Muscle layer of colon (tissue), 2 donors: ENCODE results near the gene BRK1.
"Not testable (repeated sequence)": the region's sequence is repeated elsewhere in the genome, so short reads cannot be mapped to it uniquely, and the experiment has no call there.

Experiments used
- H3K27ac ChIP-seq: one replicate; pipeline ENCODE4 v1.7.0; 2013; ENCODE audit warnings: low read depth, mild to moderate bottlenecking, low read length, moderate library complexity
- H3K27me3 ChIP-seq, 2 donors: one replicate each; pipeline ENCODE4 v1.7.0; 2013; ENCODE audit warnings: low read length in 2 of 2, mild to moderate bottlenecking in 2 of 2; ENCODE audit not compliant: insufficient read depth in 2 of 2, control insufficient read depth in 1 of 2
- H3K36me3 ChIP-seq: one replicate; pipeline ENCODE4 v1.7.0; 2013; ENCODE audit warnings: mild to moderate bottlenecking, low read length; ENCODE audit not compliant: insufficient read depth
- H3K4me1 ChIP-seq: one replicate; pipeline ENCODE4 v1.7.0; 2013; ENCODE audit warnings: mild to moderate bottlenecking, low read length; ENCODE audit not compliant: insufficient read depth
- H3K4me3 ChIP-seq, 2 donors: one replicate each; pipeline ENCODE4 v1.7.0; 2013; ENCODE audit warnings: low read length in 2 of 2, low read depth in 1 of 2, mild to moderate bottlenecking in 1 of 2, moderate library complexity in 1 of 2
- H3K9ac ChIP-seq: one replicate; pipeline ENCODE4 v1.7.0; 2013; ENCODE audit warnings: low read length
- H3K9me3 ChIP-seq: one replicate; pipeline ENCODE4 v1.7.0; 2013; ENCODE audit warnings: mild to moderate bottlenecking, low read length
- donor health status: abdominal sarcoma.
- donor health status: Adenocarcinoma of cecum.

The BRK1 gene

GRCh38 chr3:10164546-10165393 is 49.3 kb downstream of the BRK1 start, which contains the start of gene IRAK2:
Gene IRAK2, plus strand, starts transcription at chr3:10164919. Its CDS starts 36 bp downstream, at chr3:10164955.
- Histone ChIP-seq H3K36me3 (no peaks in the 10 kb centered on the region), H3K9me3 (no peaks in the 10 kb centered on the region), H3K27ac (peak within 1 kb of the TSS; percentile 58), H3K9ac (peak within 1 kb of the TSS; percentile 49), H3K4me1 (no peaks in the 10 kb centered on the region), H3K27me3 (no peaks in the 10 kb centered on the region), H3K4me3 (peak within 1 kb of the TSS; percentile 79 to 99)

GRCh38 chr3:10166213-10166604 is 50.7 kb downstream of the BRK1 start:
- Histone ChIP-seq H3K4me3 (no peak overlapping the region), H3K9ac (no peak overlapping the region), H3K27me3 (no peaks in the 10 kb centered on the region), H3K36me3 (no peaks in the 10 kb centered on the region), H3K9me3 (no peaks in the 10 kb centered on the region), H3K27ac (no peak overlapping the region), H3K4me1 (no peaks in the 10 kb centered on the region)

GRCh38 chr3:10169000-10169496 is 53.6 kb downstream of the BRK1 start:
- Histone ChIP-seq H3K27me3 (no peaks in the 10 kb centered on the region), H3K9ac (no peak overlapping the region), H3K4me3 (no peak overlapping the region), H3K27ac (no peak overlapping the region), H3K36me3 (no peaks in the 10 kb centered on the region), H3K9me3 (no peaks in the 10 kb centered on the region), H3K4me1 (no peaks in the 10 kb centered on the region)

- H3K9me3 ChIP-seq = no peaks in the 10 kb centered on the region
- H3K36me3 ChIP-seq = no peaks in the 10 kb centered on the region
- no peak overlapping the region for H3K27ac ChIP-seq
- H3K4me1 ChIP-seq = no peaks in the 10 kb centered on the region
- H3K9ac ChIP-seq = no peak overlapping the region
- H3K27me3 ChIP-seq = no peaks in the 10 kb centered on the region
- no peak overlapping the region for H3K4me3 ChIP-seq
Measured at GRCh38 chr3:10170915-10171478, 55.5 kb downstream of the BRK1 start.

- H3K9ac ChIP-seq = no peak overlapping the region
Measured at GRCh38 chr3:10173095-10173925, 57.8 kb downstream of the BRK1 start.

GRCh38 chr3:10173926-10174435 is 58.5 kb downstream of the BRK1 start:
- H3K4me3 ChIP-seq = no peak overlapping the region
- H3K9ac ChIP-seq = no peak overlapping the region
- no peaks in the 10 kb centered on the region for H3K9me3 ChIP-seq
- no peak overlapping the region for H3K27ac ChIP-seq
- no peaks in the 10 kb centered on the region for H3K36me3 ChIP-seq
- no peaks in the 10 kb centered on the region for H3K4me1 ChIP-seq
- no peaks in the 10 kb centered on the region for H3K27me3 ChIP-seq

More at GRCh38 chr3:10173095-10173925, 57.8 kb downstream of the BRK1 start:
- no peaks in the 10 kb centered on the region for H3K4me1 ChIP-seq
- H3K27me3 ChIP-seq = no peaks in the 10 kb centered on the region
- no peaks in the 10 kb centered on the region for H3K9me3 ChIP-seq
- H3K4me3 ChIP-seq = no peak overlapping the region
- H3K27ac ChIP-seq = no peak overlapping the region
- no peaks in the 10 kb centered on the region for H3K36me3 ChIP-seq

- H3K36me3 ChIP-seq, H3K27me3 ChIP-seq, H3K4me3 ChIP-seq, H3K27ac ChIP-seq, H3K9ac ChIP-seq, H3K4me1 ChIP-seq, H3K9me3 ChIP-seq: not testable (repeated sequence)
Measured at GRCh38 chr3:10175334-10175733, 59.9 kb downstream of the BRK1 start.

GRCh38 chr3:10176150-10176549 is 60.7 kb downstream of the BRK1 start:
- not testable (repeated sequence) for H3K4me3 ChIP-seq, H3K9me3 ChIP-seq, H3K27me3 ChIP-seq, H3K9ac ChIP-seq, H3K27ac ChIP-seq, H3K4me1 ChIP-seq, H3K36me3 ChIP-seq
